Panc1 (cell line): ENCODE results near the gene KIF21B. TPM values are rescaled to one million over a fixed set of nuclear protein-coding genes. Genes with fewer than 3 reads are reported as not detected.

Experiments used
- ATAC-seq: fragments of 200-7000 bp; cut with Tn5 transposase; 2 replicates; pipeline ENCODE4 v1.9.1; 2020; ENCODE audit warnings: mild to moderate bottlenecking, moderate library complexity
- BruUV-seq: library from RNA; stranded (reverse); fragments of 400-500 nt; replicated peaks from 2 replicates; lab custom pipeline; 2021; lab: Mats Ljungman, UMichigan
- CTCF ChIA-PET: fragments of 300-600 bp; sonication (Branson Sonifier 250); formaldehyde crosslinking; loops from one replicate; lab custom pipeline; 2022; ENCODE audit warnings: antibody characterized with exemption; lab: Charles Lee
- POLR2A ChIA-PET: fragments of 300-600 bp; sonication (Branson Sonifier 250); formaldehyde crosslinking; loops from one replicate; lab custom pipeline; 2022; ENCODE audit warnings: antibody characterized with exemption; lab: Charles Lee
- DNase-seq: peaks from one replicate; pipeline ENCODE4 v3.0.0-alpha.2; 2010; ENCODE audit warnings: low read depth, low spot score
- H3K27ac ChIP-seq: 2 replicates; pipeline ENCODE4 v1.5.1; 2011; ENCODE audit warnings: mild to moderate bottlenecking, low read length, inconsistent platforms
- H3K27me3 ChIP-seq: fragments of 200-500 bp; sonication (Bioruptor generic); 2 replicates; pipeline ENCODE4 v1.6.0; 2014; ENCODE audit warnings: low read length, inconsistent platforms; ENCODE audit not compliant: control insufficient read depth, insufficient read depth
- H3K36me3 ChIP-seq: fragments of 200-500 bp; sonication (Bioruptor generic); 2 replicates; pipeline ENCODE4 v1.5.1; 2014; ENCODE audit warnings: inconsistent platforms, mild to moderate bottlenecking, low read length, moderate library complexity; ENCODE audit not compliant: control insufficient read depth, insufficient read depth
- H3K4me1 ChIP-seq: 2 replicates; pipeline ENCODE4 v1.5.1; 2011; ENCODE audit warnings: inconsistent platforms, mild to moderate bottlenecking, low read length, moderate library complexity; ENCODE audit not compliant: control insufficient read depth, insufficient read depth
- H3K4me3 ChIP-seq, 2 experiments: 2 replicates each; pipeline ENCODE4 v1.5.1; 2011 to 2012; ENCODE audit warnings: low read depth in 2 of 2, low read length in 2 of 2, mild to moderate bottlenecking in 2 of 2, inconsistent platforms in 1 of 2, moderate library complexity in 1 of 2
- H3K9me3 ChIP-seq: fragments of 200-500 bp; sonication (Bioruptor generic); 2 replicates; pipeline ENCODE4 v1.5.1; 2014; ENCODE audit warnings: low read depth, mild to moderate bottlenecking, inconsistent platforms, low read length, moderate library complexity; ENCODE audit not compliant: control insufficient read depth, insufficient read depth
- CTCF ChIP-seq: fragments of 450-650 bp; IDR thresholded peaks from 2 replicates; pipeline ENCODE4 v1.5.1; 2017; ENCODE audit warnings: mild to moderate bottlenecking
- POLR2AphosphoS5 ChIP-seq: IDR thresholded peaks from 2 replicates; pipeline ENCODE4 v1.6.1; 2012; ENCODE audit warnings: mild to moderate bottlenecking, low read depth, low read length, moderate library complexity
- REST ChIP-seq, 2 experiments: IDR thresholded peaks; 2 replicates each; pipeline ENCODE4 v1.6.1; 2011 to 2012; ENCODE audit warnings: low read depth in 2 of 2, control low read depth in 1 of 2, low read length in 1 of 2, mild to moderate bottlenecking in 1 of 2, moderate library complexity in 1 of 2; ENCODE audit not compliant: insufficient read depth in 1 of 2
- SIN3A ChIP-seq: IDR thresholded peaks from 2 replicates; pipeline ENCODE4 v1.6.1; 2012; ENCODE audit warnings: low read depth, mild to moderate bottlenecking, low read length, moderate library complexity, borderline replicate concordance; ENCODE audit not compliant: insufficient read depth
- TCF7L2 ChIP-seq: IDR thresholded peaks from 2 replicates; pipeline ENCODE4 v1.6.1; 2011; ENCODE audit warnings: mild to moderate bottlenecking, low read depth, low read length, inconsistent platforms
- in situ Hi-C: cut with HindIII; loops from 2 replicates; pipeline ENCODE4 v1.10.0; 2016; ENCODE audit warnings: low sequenced_read_pairs, low pct_unique_long_range_greater_than_20kb
- intact Hi-C: fragments of 100-400 bp; cut with micrococcal nuclease; formaldehyde crosslinking; loops from one replicate; pipeline ENCODE4 v1.10.0; 2022; ENCODE audit not compliant: unreplicated experiment
- total RNA-seq: library from RNA; stranded (reverse); gene quantifications from one replicate; pipeline ENCODE4 v1.2.1, GENCODE V29; 2021; ENCODE audit not compliant: unreplicated experiment

KIF21B gene
- total RNA-seq, 1 experiment from 2014 or later = 0.46 TPM

- CTCF ChIA-PET = no interaction called here
- POLR2A ChIA-PET = interaction anchor here (0.6 kb wide), 1 partner anchor 283 kb away, joined by 4 read pairs; no protein-coding TSS in a partner anchor
- DNase-seq = no peak
These were observed 72.5 kb downstream of the KIF21B start for GRCh38 chr1:200951016-200951415.

GRCh38 chr1:200949626-200950025, 73.9 kb downstream of the KIF21B start:
- in situ Hi-C loops = no loop called here
- CTCF ChIA-PET = no interaction called here

More at GRCh38 chr1:200951016-200951415, 72.5 kb downstream of the KIF21B start:
- no peak for ATAC-seq
- Histone ChIP-seq H3K27ac (no peak overlapping the region), H3K4me3 (no peak overlapping the region), H3K9me3 (peaks cover 10% of the 10 kb centered on the region; the same call in 1 of the 2 replicates), H3K4me1 (no peaks in the 10 kb centered on the region), H3K27me3 (no peaks in the 10 kb centered on the region; the same call in 1 of the 2 replicates), H3K36me3 (no peaks in the 10 kb centered on the region)
- intact Hi-C loops = no loop called here
- TF ChIP-seq TCF7L2 (no peak), SIN3A (no peak), CTCF (no peak), POLR2AphosphoS5 (no peak), REST (IDR thresholded peaks at IDR 0.05; ENCODE audit: insufficient read depth in 1 of 2, low read depth in 2 of 2, low read length in 1 of 2) (no peak)
- in situ Hi-C loops = no loop called here
- BruUV-seq = no TSS peak

More at GRCh38 chr1:200949626-200950025, 73.9 kb downstream of the KIF21B start:
- intact Hi-C loops = no loop called here
- POLR2A ChIA-PET = no interaction called here
- DNase-seq (no peak), ATAC-seq (no peak)
- Histone ChIP-seq H3K9me3 (peaks cover 10% of the 10 kb centered on the region; the same call in 1 of the 2 replicates), H3K36me3 (no peaks in the 10 kb centered on the region), H3K27me3 (no peaks in the 10 kb centered on the region; the same call in 1 of the 2 replicates), H3K4me3 (no peak overlapping the region), H3K4me1 (no peaks in the 10 kb centered on the region), H3K27ac (no peak overlapping the region)
- TF ChIP-seq CTCF (no peak), TCF7L2 (no peak), POLR2AphosphoS5 (no peak)
- BruUV-seq = no TSS peak
